ENCODE measurements around the gene SLC17A8.

GRCh38 chr12:100450735-100451134 lies 93.9 kb downstream of the SLC17A8 start:
- TF ChIP-seq POLR2AphosphoS5 (IDR thresholded peaks at IDR 0.05; ENCODE audit: low read depth, low read length) (no peak), POLR2A (IDR thresholded peaks at IDR 0.05; ENCODE audit: low read depth, low read length) (no peak)
